GM21447 (cell line): ENCODE data around the gene ACOX1.
A peak's percentile ranks its signal among the peaks of the same experiment; 100 is the strongest.
"Not testable (repeated sequence)": the region's sequence is repeated elsewhere in the genome, so short reads cannot be mapped to it uniquely, and the experiment has no call there.

Source experiments
- ATAC-seq: cut with Tn5 transposase; IDR thresholded peaks from one replicate; pipeline ENCODE4 v1.9.1; 2021; ENCODE audit not compliant: unreplicated experiment

ACOX1 gene

GRCh38 chr17:75983501-75984181 is 4.7 kb upstream of the ACOX1 start:
- no peak for ATAC-seq

- no peak for ATAC-seq
Measured at GRCh38 chr17:75981019-75981615, 2.2 kb upstream of the ACOX1 start.

- ATAC-seq: no peak
Measured at GRCh38 chr17:75980188-75981018, 1.4 kb upstream of the ACOX1 start.

GRCh38 chr17:75979705-75980187 is 780 bp upstream of the ACOX1 start:
- peak; percentile 16 for ATAC-seq

- no peak for ATAC-seq
Measured at GRCh38 chr17:75976175-75976848, 2.7 kb downstream of the ACOX1 start.

- no peak for ATAC-seq
Measured at GRCh38 chr17:75975757-75976174, 3.2 kb downstream of the ACOX1 start.

GRCh38 chr17:75975187-75975586 is 3.8 kb downstream of the ACOX1 start:
- ATAC-seq: not testable (repeated sequence)

- no peak for ATAC-seq
Measured at GRCh38 chr17:75970626-75971025, 8.3 kb downstream of the ACOX1 start.

GRCh38 chr17:75970011-75970523 is 8.9 kb downstream of the ACOX1 start:
- no peak for ATAC-seq

GRCh38 chr17:75969044-75969443 is 9.9 kb downstream of the ACOX1 start:
- not testable (repeated sequence) for ATAC-seq

- ATAC-seq: no peak
Measured at GRCh38 chr17:75965468-75965867, 13.5 kb downstream of the ACOX1 start.

GRCh38 chr17:75959839-75960511 is 19.0 kb downstream of the ACOX1 start:
- no peak for ATAC-seq

- ATAC-seq: no peak
Measured at GRCh38 chr17:75959051-75959838, 19.7 kb downstream of the ACOX1 start.

- no peak for ATAC-seq
Measured at GRCh38 chr17:75950855-75951554, 28.0 kb downstream of the ACOX1 start.

GRCh38 chr17:75950421-75950820 is 28.5 kb downstream of the ACOX1 start:
- ATAC-seq: no peak

GRCh38 chr17:75945211-75945610 is 33.8 kb downstream of the ACOX1 start:
- no peak for ATAC-seq

- ATAC-seq: no peak
Measured at GRCh38 chr17:75943491-75943890, 35.5 kb downstream of the ACOX1 start.

- no peak for ATAC-seq
Measured at GRCh38 chr17:75942473-75942872, 36.5 kb downstream of the ACOX1 start.

- ATAC-seq: no peak
Measured at GRCh38 chr17:75941442-75941819, 37.5 kb downstream of the ACOX1 start.
